ENCODE measurements around the gene NECAP2.
"Not testable (repeated sequence)": the region's sequence is repeated elsewhere in the genome, so short reads cannot be mapped to it uniquely, and the experiment has no call there.

The NECAP2 gene

DNA sequence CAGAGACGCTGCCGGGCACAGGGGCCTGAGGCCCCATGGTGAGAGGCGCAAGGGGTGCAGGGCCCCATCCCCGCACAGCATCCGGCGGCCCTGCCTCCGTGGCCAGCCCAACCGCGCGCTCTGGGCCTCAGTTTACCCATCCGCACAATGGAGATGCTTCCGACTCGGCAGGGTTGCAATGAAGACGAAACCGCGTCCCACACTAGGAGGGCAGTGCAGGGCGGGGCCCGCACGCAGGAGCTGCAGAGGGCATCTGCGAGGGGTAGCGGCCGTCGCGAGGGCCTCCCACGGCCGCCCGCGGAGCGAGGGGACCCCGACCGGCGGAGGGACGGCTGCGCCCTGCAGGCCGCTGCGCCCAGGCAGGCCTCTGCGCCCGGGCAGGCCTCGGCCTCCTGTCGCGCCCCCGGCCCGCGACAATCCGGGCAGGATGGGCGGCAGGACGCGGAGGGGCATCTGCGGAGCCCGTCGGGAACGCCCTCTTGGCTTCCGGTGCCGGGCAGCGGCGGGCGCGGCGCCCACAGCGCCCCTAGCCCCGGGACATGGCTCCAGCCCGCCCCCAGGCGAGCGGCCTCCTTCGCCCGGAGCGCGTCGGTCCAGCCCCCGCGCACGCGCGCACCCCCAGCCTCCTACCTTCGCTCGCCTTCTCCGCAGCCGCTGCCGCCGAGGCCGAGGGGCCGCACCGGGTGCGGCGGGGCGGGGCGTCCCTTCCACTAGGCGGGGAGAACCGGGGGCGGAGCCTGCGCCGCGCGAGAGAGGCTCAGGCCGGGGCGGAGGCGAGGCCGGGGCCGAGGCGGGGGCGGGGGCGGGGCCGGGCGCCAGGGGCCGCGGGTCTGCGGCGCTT, 58.3 kb downstream of the NECAP2 start:
- DNase-seq, result peak; percentile 78

DNA sequence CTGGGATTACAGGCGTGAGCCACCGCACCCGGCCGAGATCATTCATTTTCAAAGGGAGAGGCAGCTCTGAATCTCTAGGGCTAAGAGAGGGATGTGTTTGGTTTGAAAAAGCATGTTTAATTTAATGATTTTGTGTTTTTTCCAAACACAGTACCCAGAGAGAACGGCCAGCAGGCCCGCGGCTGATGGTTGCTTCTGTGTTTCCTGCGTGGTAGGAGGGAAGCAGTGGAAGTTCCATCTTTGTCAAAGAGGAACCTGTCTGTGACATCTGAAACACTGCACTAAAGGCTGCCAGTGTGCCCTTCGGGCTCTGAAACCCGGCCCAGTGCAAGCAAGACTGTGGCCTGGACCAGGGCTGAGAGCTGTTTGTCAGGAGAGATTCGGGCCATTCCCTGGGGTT, 59.9 kb downstream of the NECAP2 start:
- not testable (repeated sequence) for DNase-seq

GRCh38 chr1:16500975-16501374, 60.5 kb downstream of the NECAP2 start:
- not testable (repeated sequence) for DNase-seq

GRCh38 chr1:16501446-16501845, 60.9 kb downstream of the NECAP2 start:
- not testable (repeated sequence) for DNase-seq

- no peak for DNase-seq
These were observed 63.0 kb downstream of the NECAP2 start for GRCh38 chr1:16503494-16503893.

DNA sequence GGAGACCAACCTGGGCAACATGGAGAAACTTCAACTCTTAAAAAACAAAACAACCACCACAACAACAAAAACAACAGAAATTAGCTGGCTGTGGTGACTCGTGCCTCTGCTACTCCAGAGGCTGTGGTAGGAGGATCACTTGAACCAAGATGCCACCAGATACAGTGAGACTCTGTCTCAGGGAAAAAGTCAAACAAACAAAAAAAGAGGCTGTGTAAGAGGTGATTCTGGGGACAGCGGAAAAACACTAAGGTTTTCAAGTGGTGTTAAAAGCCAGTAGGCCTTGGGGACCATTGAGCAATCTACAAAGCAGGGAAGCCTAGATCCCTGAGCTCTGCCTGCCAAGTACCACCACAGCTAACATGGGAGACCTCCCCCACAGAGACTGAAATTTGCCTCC, 65.3 kb downstream of the NECAP2 start:
- not testable (repeated sequence) for DNase-seq

GRCh38 chr1:16506364-16507136, 66.0 kb downstream of the NECAP2 start:
- not testable (repeated sequence) for DNase-seq

DNA sequence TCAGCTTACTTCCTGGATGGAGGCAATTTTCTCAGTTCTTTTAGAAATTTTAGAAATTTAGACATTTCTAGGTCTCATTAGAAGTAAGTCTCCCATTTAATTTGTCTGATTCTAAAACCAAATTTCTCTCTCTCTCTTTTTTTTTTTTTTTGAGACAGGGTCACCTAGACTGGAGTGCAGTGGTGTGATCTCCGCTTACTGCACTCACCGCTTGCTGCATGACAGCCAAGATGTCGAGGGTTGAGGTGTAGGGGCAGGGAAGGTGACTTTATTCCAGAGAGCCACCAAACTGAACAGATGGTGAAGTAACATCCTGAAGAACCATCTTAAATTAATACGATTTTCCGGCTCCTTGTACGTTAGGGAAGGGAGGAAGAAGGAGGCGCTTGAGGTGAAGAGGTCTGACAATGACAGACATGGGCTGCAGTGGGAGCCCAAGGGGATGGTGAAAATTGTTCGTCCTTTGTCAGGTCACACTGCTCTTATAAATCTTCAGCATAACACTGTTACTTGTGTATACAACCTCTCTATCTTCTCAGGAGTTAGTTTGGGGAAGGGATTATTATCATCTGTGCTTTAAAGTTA, 68.4 kb downstream of the NECAP2 start:
- DNase-seq, result peak; percentile 22

Measured in effector CD4-positive, alpha-beta T cell (primary cell).